GM12878 (cell line): ENCODE results near the gene ARHGAP26. TPM values are rescaled to one million over a fixed set of nuclear protein-coding genes. Genes with fewer than 3 reads are reported as not detected.

Source experiments
- ATF7 ChIP-seq: fragments of 450-650 bp; IDR thresholded peaks from 2 replicates; pipeline ENCODE4 v1.6.1; 2016; ENCODE audit warnings: low read depth, mild to moderate bottlenecking
- BCL11A ChIP-seq: IDR thresholded peaks from 2 replicates; pipeline ENCODE4 v1.6.1; 2011; ENCODE audit warnings: low read depth, low read length
- BHLHE40 ChIP-seq, 2 experiments: fragments of 450-650 bp in 1 of 2; IDR thresholded peaks; 2 replicates each; pipeline ENCODE4 v1.6.1; 2011 to 2017; ENCODE audit warnings: low read depth in 2 of 2, borderline replicate concordance in 1 of 2, improper control_type of control experiment in 1 of 2, low read length in 1 of 2, mild to moderate bottlenecking in 1 of 2
- CBX3 ChIP-seq: fragments of 200-600 bp; sonication (generic); IDR thresholded peaks from 2 replicates; pipeline ENCODE4 v1.6.1; 2016; ENCODE audit warnings: low read depth, borderline replicate concordance
- CBX5 ChIP-seq: sonication (generic); IDR thresholded peaks from 2 replicates; pipeline ENCODE4 v1.6.1; 2016; ENCODE audit warnings: low read depth, moderate library complexity, mild to moderate bottlenecking, inconsistent platforms
- CREB1 ChIP-seq: IDR thresholded peaks from 2 replicates; pipeline ENCODE4 v1.6.1; 2012; ENCODE audit warnings: low read depth, mild to moderate bottlenecking, inconsistent platforms
- CREM ChIP-seq: IDR thresholded peaks from 2 replicates; pipeline ENCODE4 v1.6.1; 2014; ENCODE audit warnings: antibody characterized with exemption, low read depth
- EED ChIP-seq: sonication (generic); IDR thresholded peaks from 2 replicates; pipeline ENCODE4 v1.6.1; 2016; ENCODE audit warnings: antibody characterized with exemption, low read depth
- EP300 ChIP-seq, 2 experiments: fragments of 150-350 bp in 1 of 2; IDR thresholded peaks; 2 replicates each; pipeline ENCODE4 v1.6.1; 2011 to 2012; ENCODE audit warnings: low read depth in 2 of 2, low read length in 2 of 2, borderline replicate concordance in 1 of 2, improper control_type of control experiment in 1 of 2, inconsistent platforms in 1 of 2; ENCODE audit not compliant: control insufficient read depth in 1 of 2
- ETV6 ChIP-seq, 2 experiments: fragments of 450-650 bp in 1 of 2; IDR thresholded peaks in 1 of 2; conservative IDR thresholded peaks in 1 of 2; 2 replicates each; pipeline ENCODE4 v1.6.1; 2014; ENCODE audit warnings: antibody characterized with exemption in 1 of 2, borderline replicate concordance in 1 of 2, low read depth in 1 of 2, mild to moderate bottlenecking in 1 of 2, moderate library complexity in 1 of 2
- GABPA ChIP-seq: IDR thresholded peaks from 2 replicates; pipeline ENCODE4 v1.6.1; 2014; ENCODE audit warnings: antibody characterized with exemption, low read depth, mild to moderate bottlenecking, inconsistent platforms
- IKZF2 ChIP-seq, 2 experiments: fragments of 450-650 bp; IDR thresholded peaks; 2 replicates each; pipeline ENCODE4 v1.6.1; 2017; ENCODE audit warnings: mild to moderate bottlenecking in 2 of 2, moderate library complexity in 2 of 2
- IRF4 ChIP-seq: IDR thresholded peaks from 2 replicates; pipeline ENCODE4 v1.6.1; 2011; ENCODE audit warnings: low read depth, low read length
- MEF2B ChIP-seq: fragments of 450-650 bp; IDR thresholded peaks from 2 replicates; pipeline ENCODE4 v1.6.1; 2018; ENCODE audit warnings: mild to moderate bottlenecking, moderate library complexity; ENCODE audit not compliant: partially characterized antibody, poor library complexity, severe bottlenecking
- NFIC ChIP-seq: IDR thresholded peaks from 2 replicates; pipeline ENCODE4 v1.6.1; 2012; ENCODE audit warnings: low read depth, mild to moderate bottlenecking, inconsistent platforms, low read length, moderate library complexity
- POU2F2 ChIP-seq: IDR thresholded peaks from 3 replicates; pipeline ENCODE4 v1.6.1; 2011; ENCODE audit warnings: low read depth, mild to moderate bottlenecking, low read length, borderline replicate concordance
- RAD21 ChIP-seq: IDR thresholded peaks from 2 replicates; pipeline ENCODE4 v1.6.1; 2011; ENCODE audit warnings: mild to moderate bottlenecking, low read depth, low read length, moderate library complexity; ENCODE audit not compliant: insufficient read depth
- RAD51 ChIP-seq: fragments of 450-650 bp; IDR thresholded peaks from 2 replicates; pipeline ENCODE4 v1.6.1; 2016; ENCODE audit warnings: moderate library complexity, mild to moderate bottlenecking, inconsistent platforms
- SMC3 ChIP-seq: IDR thresholded peaks from 2 replicates; pipeline ENCODE4 v1.6.1; 2011; ENCODE audit warnings: low read length, improper control_type of control experiment, borderline replicate concordance
- TARDBP ChIP-seq: IDR thresholded peaks from 2 replicates; pipeline ENCODE4 v1.6.1; 2016; ENCODE audit warnings: borderline replicate concordance
- TCF12 ChIP-seq: IDR thresholded peaks from 2 replicates; pipeline ENCODE4 v1.6.1; 2011; ENCODE audit warnings: low read depth, mild to moderate bottlenecking, low read length
- TCF3 ChIP-seq: IDR thresholded peaks from 2 replicates; pipeline ENCODE4 v1.6.1; 2012; ENCODE audit warnings: low read depth, mild to moderate bottlenecking, low read length, borderline replicate concordance; ENCODE audit not compliant: insufficient read depth
- TCF7 ChIP-seq: IDR thresholded peaks from 2 replicates; pipeline ENCODE4 v1.6.1; 2014; ENCODE audit warnings: antibody characterized with exemption, borderline replicate concordance
- polyA plus RNA-seq, 11 experiments: library from polyadenylated mRNA; depleted of rRNA in 4 of 11; unstranded in 6 of 11; stranded (reverse) in 5 of 11; fragments of >200 nt; fragmentation: Nextera tagmentation in 4 of 11; fragmentation: Illumina TruSeq in 1 of 11; extraction: Ambion mirVana in 4 of 11; extraction: Trizol in 1 of 11; gene quantifications; 1 replicate in 1 of 11; 2 replicates in 10 of 11; pipeline versions ENCODE4 v1.2.1 to v1.2.3, GENCODE V29; 2011 to 2016; ENCODE audit warnings: inconsistent platforms in 2 of 11, missing spikeins in 2 of 11, low read depth in 1 of 11
- total RNA-seq, 4 experiments: library from RNA; depleted of rRNA in 3 of 4; stranded (reverse); fragments of >200 nt in 3 of 4; fragmentation: Illumina TruSeq in 1 of 4; extraction: Trizol in 1 of 4; gene quantifications; 2 replicates each; pipeline versions ENCODE4 v1.2.1 to v1.2.3, GENCODE V29; 2013 to 2021
- TF ChIP-seq, protein P1 (sequence below): fragments of 450-650 bp; IDR thresholded peaks from 2 replicates; pipeline ENCODE4 v1.6.1; 2017; ENCODE audit warnings: mild to moderate bottlenecking
- TF ChIP-seq, protein P2 (sequence below): IDR thresholded peaks from 2 replicates; pipeline ENCODE4 v1.6.1; 2011; ENCODE audit warnings: borderline replicate concordance, low read depth, mild to moderate bottlenecking, moderate library complexity, low read length; ENCODE audit not compliant: insufficient read depth, poor library complexity, severe bottlenecking
- TF ChIP-seq, protein P3 (sequence below): IDR thresholded peaks from 2 replicates; pipeline ENCODE4 v1.6.1; 2012; ENCODE audit warnings: low read length, inconsistent platforms

The ARHGAP26 gene
- total and polyA plus RNA-seq, 10 of the 15 experiments (the other 5 are each of a cell fraction or from before 2014, with no cell fraction given), result 9.4 to 41.5 (median 19.3) TPM

DNA sequence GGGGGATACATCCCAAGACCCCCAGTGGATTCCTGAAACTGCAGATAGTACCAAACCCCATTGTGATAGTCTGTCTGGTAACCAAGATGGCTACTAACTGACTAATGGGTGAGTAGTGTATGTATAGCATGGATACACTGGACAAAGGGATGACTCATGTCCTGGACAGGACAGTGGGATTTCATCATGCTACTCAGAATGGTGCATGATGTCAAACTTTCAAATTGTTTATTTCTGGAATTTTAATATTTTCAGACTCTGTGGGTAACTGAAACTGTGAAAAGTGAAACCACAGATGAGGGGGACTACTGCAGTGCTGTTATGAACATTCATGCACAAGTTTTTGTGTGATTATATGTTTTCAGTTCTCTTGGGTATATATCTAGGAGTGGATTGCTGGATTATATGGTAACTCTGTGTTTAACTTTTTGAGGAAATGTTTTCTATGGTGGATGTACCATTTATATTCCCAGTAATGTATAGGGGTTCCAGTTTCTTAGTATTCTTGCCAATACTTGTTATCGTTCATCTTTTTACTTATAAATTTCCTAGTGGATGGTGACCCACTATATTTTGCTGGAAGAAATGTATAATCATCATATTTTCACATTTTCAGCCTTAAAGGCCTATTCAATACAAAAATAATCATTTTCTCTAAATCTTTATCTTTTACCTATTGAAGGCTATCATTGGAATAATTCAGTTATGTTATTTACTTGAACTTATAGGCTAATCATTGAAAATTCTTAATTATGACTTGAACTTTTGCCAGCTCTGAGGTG is 492.4 kb downstream of the ARHGAP26 start (continued):
- peak; percentile 70; the same call in 1 of the 2 replicates for TF ChIP-seq CREB1
- peak; percentile 32 to 37; a peak in 2 of 4 replicates for TF ChIP-seq EP300 (IDR thresholded peaks at IDR 0.05; ENCODE audit: borderline replicate concordance in 1 of 2, control insufficient read depth in 1 of 2, low read depth in 2 of 2, low read length in 2 of 2)
- TF ChIP-seq MEF2B, result peak; percentile 17
- TF ChIP-seq TCF3, result no peak
- TF ChIP-seq, protein P1, sequence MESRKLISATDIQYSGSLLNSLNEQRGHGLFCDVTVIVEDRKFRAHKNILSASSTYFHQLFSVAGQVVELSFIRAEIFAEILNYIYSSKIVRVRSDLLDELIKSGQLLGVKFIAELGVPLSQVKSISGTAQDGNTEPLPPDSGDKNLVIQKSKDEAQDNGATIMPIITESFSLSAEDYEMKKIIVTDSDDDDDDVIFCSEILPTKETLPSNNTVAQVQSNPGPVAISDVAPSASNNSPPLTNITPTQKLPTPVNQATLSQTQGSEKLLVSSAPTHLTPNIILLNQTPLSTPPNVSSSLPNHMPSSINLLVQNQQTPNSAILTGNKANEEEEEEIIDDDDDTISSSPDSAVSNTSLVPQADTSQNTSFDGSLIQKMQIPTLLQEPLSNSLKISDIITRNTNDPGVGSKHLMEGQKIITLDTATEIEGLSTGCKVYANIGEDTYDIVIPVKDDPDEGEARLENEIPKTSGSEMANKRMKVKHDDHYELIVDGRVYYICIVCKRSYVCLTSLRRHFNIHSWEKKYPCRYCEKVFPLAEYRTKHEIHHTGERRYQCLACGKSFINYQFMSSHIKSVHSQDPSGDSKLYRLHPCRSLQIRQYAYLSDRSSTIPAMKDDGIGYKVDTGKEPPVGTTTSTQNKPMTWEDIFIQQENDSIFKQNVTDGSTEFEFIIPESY, result no peak
- TF ChIP-seq, protein P2, sequence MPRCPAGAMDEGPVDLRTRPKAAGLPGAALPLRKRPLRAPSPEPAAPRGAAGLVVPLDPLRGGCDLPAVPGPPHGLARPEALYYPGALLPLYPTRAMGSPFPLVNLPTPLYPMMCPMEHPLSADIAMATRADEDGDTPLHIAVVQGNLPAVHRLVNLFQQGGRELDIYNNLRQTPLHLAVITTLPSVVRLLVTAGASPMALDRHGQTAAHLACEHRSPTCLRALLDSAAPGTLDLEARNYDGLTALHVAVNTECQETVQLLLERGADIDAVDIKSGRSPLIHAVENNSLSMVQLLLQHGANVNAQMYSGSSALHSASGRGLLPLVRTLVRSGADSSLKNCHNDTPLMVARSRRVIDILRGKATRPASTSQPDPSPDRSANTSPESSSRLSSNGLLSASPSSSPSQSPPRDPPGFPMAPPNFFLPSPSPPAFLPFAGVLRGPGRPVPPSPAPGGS, result peak; percentile 98
- TF ChIP-seq IKZF2 (IDR thresholded peaks at IDR 0.05), result peak; percentile 62 to 66
- peak; percentile 68; the same call in 1 of the 2 replicates for TF ChIP-seq IRF4
- TF ChIP-seq TARDBP, result peak; percentile 27; the same call in 1 of the 2 replicates
- 0 out of 2 replicates have a peak, but pooled peaks have one; percentile 13 for TF ChIP-seq TCF12
- TF ChIP-seq, protein P3, sequence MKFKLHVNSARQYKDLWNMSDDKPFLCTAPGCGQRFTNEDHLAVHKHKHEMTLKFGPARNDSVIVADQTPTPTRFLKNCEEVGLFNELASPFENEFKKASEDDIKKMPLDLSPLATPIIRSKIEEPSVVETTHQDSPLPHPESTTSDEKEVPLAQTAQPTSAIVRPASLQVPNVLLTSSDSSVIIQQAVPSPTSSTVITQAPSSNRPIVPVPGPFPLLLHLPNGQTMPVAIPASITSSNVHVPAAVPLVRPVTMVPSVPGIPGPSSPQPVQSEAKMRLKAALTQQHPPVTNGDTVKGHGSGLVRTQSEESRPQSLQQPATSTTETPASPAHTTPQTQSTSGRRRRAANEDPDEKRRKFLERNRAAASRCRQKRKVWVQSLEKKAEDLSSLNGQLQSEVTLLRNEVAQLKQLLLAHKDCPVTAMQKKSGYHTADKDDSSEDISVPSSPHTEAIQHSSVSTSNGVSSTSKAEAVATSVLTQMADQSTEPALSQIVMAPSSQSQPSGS, result peak; percentile 99
- TF ChIP-seq EED, result peak; percentile 98
- peak; percentile 48; the same call in 1 of the 2 replicates for TF ChIP-seq ATF7
- TF ChIP-seq CBX5, result peak; percentile 95
- TF ChIP-seq ETV6 (conservative IDR thresholded peaks at IDR 0.05 in 1 of 2, IDR thresholded peaks at IDR 0.05 in 1 of 2; ENCODE audit: borderline replicate concordance in 1 of 2, low read depth in 1 of 2), result peak in 1 of 2 experiments; percentile 69; a peak in 1 of 4 replicates
- no peak for TF ChIP-seq SMC3
- TF ChIP-seq BCL11A, result peak; percentile 68; the same call in 1 of the 2 replicates
- peak; percentile 98 for TF ChIP-seq NFIC
- no peak for TF ChIP-seq CBX3
- no peak for TF ChIP-seq RAD51
- TF ChIP-seq POU2F2, result no peak
- peak; percentile 91 for TF ChIP-seq CREM
- TF ChIP-seq GABPA, result peak; percentile 66; the same call in 1 of the 2 replicates
- TF ChIP-seq TCF7, result 0 out of 2 replicates have a peak, but pooled peaks have one; percentile 14
- no peak for TF ChIP-seq BHLHE40 (IDR thresholded peaks at IDR 0.05; ENCODE audit: borderline replicate concordance in 1 of 2, low read depth in 2 of 2, low read length in 1 of 2)
- TF ChIP-seq RAD21, result peak; percentile 25; the same call in 1 of the 2 replicates
